Vagina (tissue), 2 donors: ENCODE data around the gene RBM26.

ENCODE experiments used
- POLR2A ChIP-seq, 2 donors: fragments of 450-650 bp; IDR thresholded peaks; one replicate each; pipeline ENCODE4 v1.6.1; 2017; ENCODE audit warnings: antibody characterized with exemption in 2 of 2, mild to moderate bottlenecking in 2 of 2, moderate library complexity in 2 of 2
- POLR2AphosphoS5 ChIP-seq, 2 donors: sonication (generic); formaldehyde crosslinking; IDR thresholded peaks; one replicate each; pipeline ENCODE4 v1.9.0; 2017; ENCODE audit warnings: antibody characterized with exemption in 2 of 2, mild to moderate bottlenecking in 2 of 2, low read depth in 1 of 2; ENCODE audit not compliant: insufficient read depth in 1 of 2

GRCh38 chr13:79442706-79443105 is 36.7 kb upstream of the RBM26 start:
- TF ChIP-seq POLR2AphosphoS5 (IDR thresholded peaks at IDR 0.05; ENCODE audit: insufficient read depth in 1 of 2, low read depth in 1 of 2) (no peak), POLR2A (IDR thresholded peaks at IDR 0.05) (no peak)
